Mesendoderm (in vitro differentiated cells): ENCODE measurements around the gene FGL2.
A peak's percentile ranks its signal among the peaks of the same experiment; 100 is the strongest.
"Not testable (repeated sequence)": the region's sequence is repeated elsewhere in the genome, so short reads cannot be mapped to it uniquely, and the experiment has no call there.

Source experiments
- DNase-seq: peaks from one replicate; pipeline ENCODE4 v3.0.0; 2013
- H2AK5ac ChIP-seq: 2 replicates; pipeline ENCODE4 v1.6.1; 2013; ENCODE audit warnings: low read length, inconsistent platforms
- H2BK120ac ChIP-seq: 2 replicates; pipeline ENCODE4 v1.6.1; 2013; ENCODE audit warnings: low read depth, mild to moderate bottlenecking, low read length, moderate library complexity, mixed read lengths
- H2BK15ac ChIP-seq: replicated peaks from 2 replicates; pipeline ENCODE4 v1.6.1; 2013; ENCODE audit warnings: low read depth, mild to moderate bottlenecking, moderate library complexity
- H2BK5ac ChIP-seq: 2 replicates; pipeline ENCODE4 v1.6.1; 2013; ENCODE audit warnings: low read length, inconsistent platforms
- H3K18ac ChIP-seq: 2 replicates; pipeline ENCODE4 v1.6.1; 2013; ENCODE audit warnings: mild to moderate bottlenecking, low read length, mixed read lengths
- H3K23ac ChIP-seq: one replicate; pipeline ENCODE4 v1.6.1; 2013; ENCODE audit warnings: low read length
- H3K27ac ChIP-seq: 2 replicates; pipeline ENCODE4 v1.5.1; 2013; ENCODE audit warnings: low read depth, mild to moderate bottlenecking, inconsistent platforms, low read length, moderate library complexity
- H3K27me3 ChIP-seq: 2 replicates; pipeline ENCODE4 v1.6.1; 2013; ENCODE audit warnings: low read length, control low read depth, mild to moderate bottlenecking, inconsistent platforms; ENCODE audit not compliant: insufficient read depth, poor library complexity
- H3K36me3 ChIP-seq: 2 replicates; pipeline ENCODE4 v1.6.1; 2013; ENCODE audit warnings: low read length, inconsistent platforms; ENCODE audit not compliant: control insufficient read depth, insufficient read depth
- H3K4ac ChIP-seq: one replicate; pipeline ENCODE4 v1.6.1; 2013; ENCODE audit warnings: low read depth, mild to moderate bottlenecking, low read length, moderate library complexity
- H3K4me1 ChIP-seq: 2 replicates; pipeline ENCODE4 v1.6.1; 2013; ENCODE audit warnings: low read depth, low read length, inconsistent platforms; ENCODE audit not compliant: control insufficient read depth
- H3K4me2 ChIP-seq: 2 replicates; pipeline ENCODE4 v1.6.1; 2013; ENCODE audit warnings: low read length
- H3K4me3 ChIP-seq: 2 replicates; pipeline ENCODE4 v1.5.1; 2013; ENCODE audit warnings: mild to moderate bottlenecking, low read length
- H3K56ac ChIP-seq: one replicate; pipeline ENCODE4 v1.6.1; 2013; ENCODE audit warnings: low read length
- H3K79me1 ChIP-seq: 2 replicates; pipeline ENCODE4 v1.6.1; 2013; ENCODE audit warnings: low read length, inconsistent platforms
- H3K79me2 ChIP-seq: 2 replicates; pipeline ENCODE4 v1.6.1; 2013; ENCODE audit warnings: mild to moderate bottlenecking, low read length; ENCODE audit not compliant: control insufficient read depth, insufficient read depth
- H3K9ac ChIP-seq: 2 replicates; pipeline ENCODE4 v1.6.1; 2013; ENCODE audit warnings: low read length, inconsistent platforms
- H4K5ac ChIP-seq: one replicate; pipeline ENCODE4 v1.6.1; 2013; ENCODE audit warnings: low read length
- H4K8ac ChIP-seq: one replicate; pipeline ENCODE4 v1.6.1; 2013; ENCODE audit warnings: low read depth, mild to moderate bottlenecking, control low read depth, low read length, moderate library complexity
- WGBS: extraction: QIAGEN DNeasy Blood & Tissue Kit; methylation state at CpG from one replicate; pipeline ENCODE4 v1.1.7; 2013; ENCODE audit warnings: low lambda C conversion rate, missing lambda C conversion rate; ENCODE audit not compliant: insufficient coverage; ENCODE audit errors: extremely low coverage; 5-methylcytosine and 5-hydroxymethylcytosine counted together

FGL2 gene

GRCh38 chr7:77219701-77220331 lies 20.2 kb upstream of the FGL2 start:
- not testable (repeated sequence) for H3K9ac ChIP-seq, H3K4me3 ChIP-seq, H3K18ac ChIP-seq, H3K23ac ChIP-seq, H3K4me2 ChIP-seq, H4K8ac ChIP-seq, H2BK5ac ChIP-seq, H3K4me1 ChIP-seq, H4K5ac ChIP-seq, H2AK5ac ChIP-seq, H2BK120ac ChIP-seq, H3K4ac ChIP-seq, H2BK15ac ChIP-seq, DNase-seq, H3K27ac ChIP-seq, H3K79me1 ChIP-seq, H3K36me3 ChIP-seq, H3K56ac ChIP-seq, H3K27me3 ChIP-seq, H3K79me2 ChIP-seq
- no CpG with 5 or more reads among the region's 10 CpGs for WGBS

DNA sequence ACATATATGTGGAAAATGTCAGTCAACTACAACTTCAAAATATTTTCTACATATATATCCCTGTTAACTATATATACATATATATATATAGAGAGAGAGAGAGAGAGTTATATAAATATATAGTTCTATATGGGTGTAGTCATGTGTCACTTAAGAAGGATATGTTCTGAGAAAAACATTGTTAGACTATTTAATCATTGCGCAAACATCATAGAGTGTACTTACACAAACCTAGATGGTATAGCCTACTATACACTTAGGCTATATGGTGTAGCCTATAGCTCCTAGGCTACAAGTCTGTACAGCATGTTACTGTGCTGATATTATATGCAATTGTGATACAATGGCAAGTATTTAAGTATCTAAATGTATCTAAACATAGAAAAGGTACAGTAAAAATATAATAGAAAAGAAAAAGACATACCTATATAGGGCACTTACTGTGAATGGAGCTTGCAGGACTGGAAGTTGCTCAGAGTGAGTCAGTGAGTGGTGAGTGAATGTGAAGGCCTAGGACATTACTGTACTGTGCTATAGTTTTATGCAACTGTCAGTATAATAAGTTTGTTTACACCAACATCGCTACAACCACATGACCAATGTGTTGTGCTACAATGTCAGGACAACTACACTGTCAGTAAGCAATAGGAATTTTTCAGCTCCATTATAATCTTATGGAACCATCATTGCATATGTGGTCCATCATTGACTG lies 18.0 kb upstream of the FGL2 start:
- Histone ChIP-seq H3K27me3 (no peaks in the 10 kb centered on the region), H2BK5ac (no peak overlapping the region)
- no CpG with 5 or more reads among the region's 2 CpGs for WGBS

GRCh38 chr7:77216181-77216845 lies 16.7 kb upstream of the FGL2 start:
- Histone ChIP-seq H3K23ac (no peak overlapping the region), H3K27ac (no peak overlapping the region), H3K4ac (no peak overlapping the region), H3K4me2 (no peak overlapping the region), H2BK15ac (no peak overlapping the region), H3K4me3 (no peak overlapping the region), H4K5ac (no peak overlapping the region), H3K9ac (no peak overlapping the region), H2AK5ac (no peak overlapping the region), H3K4me1 (no peaks in the 10 kb centered on the region), H3K27me3 (no peaks in the 10 kb centered on the region), H3K36me3 (no peaks in the 10 kb centered on the region), H4K8ac (no peak overlapping the region), H3K79me1 (no peaks in the 10 kb centered on the region), H3K79me2 (no peaks in the 10 kb centered on the region), H2BK120ac (no peak overlapping the region), H3K18ac (no peak overlapping the region), H3K56ac (no peak overlapping the region), H2BK5ac (no peak overlapping the region)
- WGBS: no CpG with 5 or more reads among the region's 3 CpGs
- no peak for DNase-seq

More for the DNA sequence above, 18.0 kb upstream of the FGL2 start:
- no peak overlapping the region for H3K4ac ChIP-seq
- no peak for DNase-seq
- no peak overlapping the region for H3K4me2 ChIP-seq
- H4K8ac ChIP-seq: no peak overlapping the region
- H3K23ac ChIP-seq: no peak overlapping the region
- H2BK120ac ChIP-seq: no peak overlapping the region
- no peaks in the 10 kb centered on the region for H3K4me1 ChIP-seq
- H3K79me1 ChIP-seq: no peaks in the 10 kb centered on the region
- no peak overlapping the region for H2BK15ac ChIP-seq
- H3K27ac ChIP-seq: no peak overlapping the region
- no peaks in the 10 kb centered on the region for H3K36me3 ChIP-seq
- no peak overlapping the region for H2AK5ac ChIP-seq
- H3K18ac ChIP-seq: no peak overlapping the region
- H3K4me3 ChIP-seq: no peak overlapping the region
- H3K79me2 ChIP-seq: no peaks in the 10 kb centered on the region
- H3K9ac ChIP-seq: no peak overlapping the region
- H4K5ac ChIP-seq: no peak overlapping the region
- H3K56ac ChIP-seq: no peak overlapping the region

- Histone ChIP-seq H3K4me3 (no peak overlapping the region), H3K4me1 (no peaks in the 10 kb centered on the region), H3K36me3 (no peaks in the 10 kb centered on the region), H3K23ac (no peak overlapping the region), H3K27ac (no peak overlapping the region), H3K79me2 (no peaks in the 10 kb centered on the region), H2AK5ac (no peak overlapping the region), H2BK15ac (no peak overlapping the region), H3K4ac (no peak overlapping the region), H3K79me1 (no peaks in the 10 kb centered on the region), H3K9ac (no peak overlapping the region), H3K18ac (no peak overlapping the region), H3K56ac (no peak overlapping the region), H2BK5ac (no peak overlapping the region), H4K8ac (no peak overlapping the region), H2BK120ac (no peak overlapping the region), H4K5ac (no peak overlapping the region), H3K27me3 (no peaks in the 10 kb centered on the region), H3K4me2 (no peak overlapping the region)
- WGBS: no CpG with 5 or more reads among the region's 6 CpGs
- DNase-seq: peak; percentile 4
Observed at GRCh38 chr7:77209479-77210139, 10.0 kb upstream of the FGL2 start.

- Histone ChIP-seq H3K36me3 (no peaks in the 10 kb centered on the region), H3K27ac (no peak overlapping the region), H3K79me2 (no peaks in the 10 kb centered on the region), H3K23ac (no peak overlapping the region), H3K79me1 (no peaks in the 10 kb centered on the region), H3K4ac (no peak overlapping the region), H4K8ac (no peak overlapping the region), H3K56ac (no peak overlapping the region), H3K4me2 (no peak overlapping the region), H3K9ac (no peak overlapping the region), H3K4me1 (no peaks in the 10 kb centered on the region), H3K18ac (no peak overlapping the region), H2BK5ac (no peak overlapping the region), H3K27me3 (no peaks in the 10 kb centered on the region), H3K4me3 (no peak overlapping the region), H2BK15ac (no peak overlapping the region), H4K5ac (no peak overlapping the region), H2AK5ac (no peak overlapping the region), H2BK120ac (no peak overlapping the region)
- DNase-seq: no peak
Observed at GRCh38 chr7:77208416-77208815, 8.8 kb upstream of the FGL2 start.
